Subcutaneous abdominal adipose tissue (tissue), 5 donors: ENCODE measurements around the gene P2RY2.

ENCODE experiments used
- H3K27ac ChIP-seq: one replicate; pipeline ENCODE4 v1.7.0; 2013; ENCODE audit warnings: low read depth, mild to moderate bottlenecking, inconsistent platforms, low read length, moderate library complexity
- H3K27me3 ChIP-seq, 5 donors: one replicate each; pipeline ENCODE4 v1.7.0; 2013; ENCODE audit warnings: low read length in 5 of 5, inconsistent platforms in 1 of 5; ENCODE audit not compliant: control insufficient read depth in 5 of 5, insufficient read depth in 4 of 5
- H3K36me3 ChIP-seq, 5 donors: one replicate each; pipeline ENCODE4 v1.7.0; 2013; ENCODE audit warnings: low read length in 5 of 5; ENCODE audit not compliant: control insufficient read depth in 5 of 5, insufficient read depth in 5 of 5
- H3K4me1 ChIP-seq, 5 donors: one replicate each; pipeline ENCODE4 v1.7.0; 2013; ENCODE audit warnings: low read length in 5 of 5, mild to moderate bottlenecking in 3 of 5, moderate library complexity in 1 of 5; ENCODE audit not compliant: control insufficient read depth in 5 of 5, insufficient read depth in 5 of 5
- H3K4me3 ChIP-seq, 5 donors: one replicate each; pipeline ENCODE4 v1.7.0; 2013; ENCODE audit warnings: low read length in 5 of 5, low read depth in 1 of 5
- H3K9ac ChIP-seq, 5 donors: one replicate each; pipeline ENCODE4 v1.7.0; 2013; ENCODE audit warnings: low read length in 5 of 5, mild to moderate bottlenecking in 4 of 5, moderate library complexity in 3 of 5
- H3K9me3 ChIP-seq, 5 donors: one replicate each; pipeline ENCODE4 v1.7.0; 2013; ENCODE audit warnings: low read length in 5 of 5; ENCODE audit not compliant: control insufficient read depth in 5 of 5
- donor health status: healthy.
- donor health status: healthy.
- donor health status: healthy.
- donor health status: healthy.
- donor health status: healthy.

P2RY2 gene

DNA sequence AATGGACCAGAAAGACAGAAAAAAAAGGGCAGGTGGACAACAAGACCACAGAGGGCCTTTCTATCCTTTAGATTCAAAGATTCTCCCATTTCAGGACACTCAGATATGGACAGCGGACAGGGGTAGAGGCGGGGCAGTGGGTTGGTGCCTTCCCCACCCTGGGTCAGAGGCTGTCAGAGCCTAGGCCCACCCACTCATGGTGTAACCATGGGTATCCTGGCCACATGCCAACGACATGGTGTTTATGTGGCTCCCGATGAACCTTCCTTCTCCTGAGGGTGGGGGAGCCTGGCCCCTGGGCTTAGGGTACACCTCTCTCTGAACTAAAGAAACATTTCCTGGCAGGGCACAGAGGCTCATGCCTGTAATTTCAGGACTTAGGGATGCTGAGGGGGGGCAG lies 14.3 kb upstream of the P2RY2 start:
- no peak overlapping the region for H3K9ac ChIP-seq
- no peaks in the 10 kb centered on the region for H3K9me3 ChIP-seq
- H3K4me1 ChIP-seq, result peaks cover 0 to 18% (median 13%) of the 10 kb centered on the region in 5 donors
- H3K4me3 ChIP-seq, result no peak overlapping the region
- no peak overlapping the region for H3K27ac ChIP-seq
- H3K27me3 ChIP-seq, result no peaks in the 10 kb centered on the region
- no peaks in the 10 kb centered on the region for H3K36me3 ChIP-seq

DNA sequence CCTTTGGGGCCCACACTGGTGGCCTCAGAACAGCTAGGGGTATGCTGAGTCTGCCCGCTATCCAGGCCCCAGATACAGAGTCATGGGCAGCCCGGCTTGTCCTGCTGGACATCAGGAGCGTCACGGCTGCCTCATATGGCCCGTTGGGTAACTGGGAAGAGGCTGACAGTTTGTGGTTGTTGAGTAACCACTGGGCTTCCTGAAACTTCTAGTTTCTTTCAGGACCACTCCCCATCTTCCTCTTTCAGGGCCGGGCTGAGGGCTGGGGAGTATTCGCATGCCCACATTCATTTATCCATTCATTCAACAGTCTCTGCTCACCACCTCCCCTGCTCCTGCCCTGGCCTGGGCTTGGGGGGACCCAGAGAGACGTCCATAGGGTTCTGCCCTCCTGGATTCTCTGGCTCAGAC lies 13.4 kb upstream of the P2RY2 start:
- no peaks in the 10 kb centered on the region for H3K36me3 ChIP-seq
- no peak overlapping the region for H3K9ac ChIP-seq
- no peaks in the 10 kb centered on the region for H3K9me3 ChIP-seq
- H3K4me1 ChIP-seq, result peaks cover 0 to 18% (median 13%) of the 10 kb centered on the region in 5 donors
- H3K4me3 ChIP-seq, result no peak overlapping the region
- H3K27me3 ChIP-seq, result no peaks in the 10 kb centered on the region
- H3K27ac ChIP-seq, result no peak overlapping the region

DNA sequence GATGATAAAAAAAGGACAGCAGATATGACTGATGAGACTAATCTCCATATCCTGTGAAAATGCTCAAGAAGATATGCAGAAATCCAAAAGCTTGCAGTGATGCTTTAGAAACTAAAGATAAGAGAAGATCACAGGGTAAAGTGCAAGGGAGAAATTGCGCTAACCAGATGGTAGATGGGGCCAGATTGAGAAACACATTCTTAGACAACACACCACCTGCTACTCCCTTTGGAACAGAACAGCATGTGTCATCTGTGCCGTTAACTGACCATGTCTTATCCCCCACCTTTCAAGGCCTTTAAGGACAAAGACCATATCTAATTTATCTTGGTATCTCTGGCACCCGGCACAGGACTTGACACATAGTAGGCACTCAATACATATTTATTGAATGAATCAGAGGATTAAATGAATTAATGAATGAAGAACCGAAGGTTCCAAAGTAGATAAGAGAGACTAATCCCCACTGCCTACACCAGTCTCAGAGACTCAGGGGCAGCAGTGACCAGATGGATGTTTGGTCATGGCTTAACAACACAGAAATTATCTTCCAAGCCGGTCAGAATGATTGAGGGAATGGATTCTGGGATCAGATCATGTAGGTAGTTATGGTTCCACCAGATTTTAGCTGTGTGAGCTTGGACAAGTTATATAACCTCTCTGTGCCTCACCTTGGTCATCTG lies 12.3 kb upstream of the P2RY2 start:
- H3K36me3 ChIP-seq, result no peaks in the 10 kb centered on the region
- H3K9ac ChIP-seq, result no peak overlapping the region
- peaks cover 0 to 17% (median 12%) of the 10 kb centered on the region in 5 donors for H3K4me1 ChIP-seq
- H3K4me3 ChIP-seq, result no peak overlapping the region
- no peaks in the 10 kb centered on the region for H3K9me3 ChIP-seq
- no peak overlapping the region for H3K27ac ChIP-seq
- H3K27me3 ChIP-seq, result no peaks in the 10 kb centered on the region

DNA sequence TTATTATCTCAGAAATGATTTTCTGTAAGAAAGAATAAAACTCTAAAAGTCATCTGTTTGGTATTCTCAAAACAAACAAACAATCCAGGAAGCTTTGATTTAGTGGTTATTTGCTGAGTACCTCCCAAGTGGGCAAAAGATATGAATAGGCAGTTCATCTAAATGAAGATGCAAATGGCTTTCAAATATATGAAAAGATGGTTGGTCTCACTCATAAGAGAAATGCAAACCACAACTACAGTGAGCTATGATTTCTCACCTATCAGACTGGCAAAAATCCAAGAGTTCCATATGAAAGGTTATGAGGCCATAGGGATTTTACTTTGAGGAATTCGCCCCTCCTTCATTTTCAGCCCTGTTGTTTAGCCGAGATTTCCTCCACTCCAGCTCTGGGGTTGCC lies 11.3 kb upstream of the P2RY2 start:
- Histone ChIP-seq H3K9me3 (no peaks in the 10 kb centered on the region), H3K27ac (no peak overlapping the region), H3K4me3 (no peak overlapping the region), H3K9ac (no peak overlapping the region), H3K4me1 (peaks cover 0 to 10% (median 2%) of the 10 kb centered on the region in 5 donors), H3K36me3 (no peaks in the 10 kb centered on the region), H3K27me3 (no peaks in the 10 kb centered on the region)

DNA sequence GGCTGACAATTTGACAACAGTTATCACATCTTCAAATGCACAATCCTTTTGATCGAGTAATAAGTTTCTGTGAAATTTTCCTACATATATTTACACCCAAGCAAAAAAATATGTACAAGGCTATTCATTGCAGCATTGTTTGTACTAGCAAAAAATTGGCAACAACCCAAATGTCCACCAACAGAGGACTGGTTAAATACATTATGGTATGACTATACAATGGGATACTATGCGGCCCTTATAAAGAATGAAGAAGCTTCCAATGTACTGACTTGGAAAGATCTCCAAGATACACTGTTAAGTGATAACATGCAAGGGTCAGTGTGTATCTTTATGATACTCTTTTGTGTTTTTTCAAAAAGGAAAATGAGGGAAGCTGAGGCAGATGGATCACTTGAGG lies 8.2 kb upstream of the P2RY2 start:
- Histone ChIP-seq H3K27ac (no peak overlapping the region), H3K36me3 (no peaks in the 10 kb centered on the region), H3K27me3 (no peaks in the 10 kb centered on the region), H3K4me1 (peaks cover 0 to 5% (median 0%) of the 10 kb centered on the region in 5 donors), H3K4me3 (no peak overlapping the region), H3K9me3 (no peaks in the 10 kb centered on the region), H3K9ac (no peak overlapping the region)

DNA sequence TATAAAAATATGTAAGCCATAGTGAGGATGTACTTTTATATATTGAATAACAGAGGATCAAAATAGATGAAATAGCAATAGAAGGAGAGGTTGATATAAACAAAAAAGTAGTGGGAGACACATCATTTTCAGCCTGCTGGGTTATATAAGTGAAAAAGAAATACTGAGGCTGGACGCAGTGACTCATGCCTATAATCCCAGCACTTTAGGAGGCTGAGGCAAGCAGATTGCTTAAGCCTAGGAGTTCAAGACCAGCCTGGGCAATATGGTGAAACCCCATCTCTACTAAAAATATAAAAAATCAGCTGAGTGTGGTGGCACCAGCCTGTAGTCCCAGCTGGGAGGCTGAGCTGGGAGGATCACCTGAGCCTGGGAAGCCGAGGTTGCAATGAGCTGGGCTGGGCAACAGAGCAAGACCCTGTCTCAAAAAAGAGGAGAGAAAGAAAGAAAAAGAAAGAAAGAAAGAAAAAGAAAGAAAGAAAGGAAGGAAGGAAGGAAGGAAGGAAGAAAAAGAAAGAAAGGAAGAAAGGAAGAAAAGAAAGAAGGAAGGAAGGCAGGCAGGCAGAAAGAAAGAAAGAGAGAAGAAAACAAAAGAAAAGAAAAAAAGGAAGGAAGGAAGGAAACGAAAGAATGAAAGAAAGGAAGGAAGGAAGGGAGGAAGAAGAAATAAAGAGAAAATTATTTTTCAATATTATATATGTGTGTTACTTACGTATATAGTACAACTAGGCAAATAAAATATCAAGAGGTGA lies 7.0 kb upstream of the P2RY2 start:
- H3K36me3 ChIP-seq, result no peaks in the 10 kb centered on the region
- no peaks in the 10 kb centered on the region for H3K27me3 ChIP-seq
- H3K9me3 ChIP-seq, result no peaks in the 10 kb centered on the region
- no peak overlapping the region for H3K27ac ChIP-seq
- H3K4me1 ChIP-seq, result peaks cover 0 to 4% (median 0%) of the 10 kb centered on the region in 5 donors
- no peak overlapping the region for H3K4me3 ChIP-seq
- no peak overlapping the region for H3K9ac ChIP-seq

DNA sequence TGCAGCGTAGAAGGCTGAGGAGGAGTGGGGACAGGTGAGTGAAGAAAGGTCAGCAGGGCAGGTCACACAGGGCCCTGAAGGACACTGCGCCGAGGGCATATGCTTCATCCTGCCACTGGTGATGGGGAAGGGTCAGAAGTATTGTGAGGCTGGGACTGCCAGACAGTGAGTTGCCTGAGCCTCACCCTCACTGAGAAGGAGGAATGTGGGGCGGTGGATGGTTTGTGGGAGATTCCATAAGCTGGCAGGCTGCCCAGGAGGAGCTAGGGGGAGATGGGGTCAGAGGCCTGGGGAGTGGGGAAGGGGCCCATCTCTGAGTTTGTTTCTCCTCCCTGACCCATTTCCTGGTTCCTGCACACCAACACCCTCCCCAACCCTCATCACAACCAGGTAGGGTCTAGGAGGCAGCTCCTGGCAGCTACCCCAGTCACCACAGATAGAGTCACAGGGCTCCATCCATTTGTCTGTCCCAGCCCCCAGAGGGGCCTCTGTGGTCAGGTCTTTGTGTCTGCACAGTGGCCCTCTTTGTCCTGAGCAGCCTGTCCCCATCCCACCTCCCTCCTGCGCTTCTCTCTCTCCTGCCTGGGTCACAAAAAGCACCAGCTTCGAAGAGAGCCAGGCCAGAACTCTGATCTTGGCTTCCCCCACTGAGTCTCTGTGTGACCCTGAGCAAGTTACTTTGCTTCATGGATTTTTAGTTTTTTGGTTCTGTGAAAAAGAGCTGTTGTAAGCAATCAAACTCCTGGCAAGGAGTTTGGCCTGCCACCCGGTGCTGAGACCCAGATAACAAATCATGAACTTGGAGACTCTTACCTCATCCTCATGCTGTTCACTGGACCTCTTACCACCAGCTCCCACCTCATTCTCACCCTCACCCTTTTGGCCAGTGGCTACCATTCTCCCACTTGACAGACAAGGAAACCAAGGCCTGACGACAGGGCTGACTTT lies 4.6 kb upstream of the P2RY2 start:
- Histone ChIP-seq H3K9ac (no peak overlapping the region), H3K27me3 (peaks cover 0 to 1% (median 0%) of the 10 kb centered on the region in 5 donors), H3K4me3 (no peak overlapping the region), H3K27ac (no peak overlapping the region), H3K9me3 (no peaks in the 10 kb centered on the region), H3K36me3 (no peaks in the 10 kb centered on the region), H3K4me1 (peaks cover 0 to 21% (median 11%) of the 10 kb centered on the region in 5 donors)

DNA sequence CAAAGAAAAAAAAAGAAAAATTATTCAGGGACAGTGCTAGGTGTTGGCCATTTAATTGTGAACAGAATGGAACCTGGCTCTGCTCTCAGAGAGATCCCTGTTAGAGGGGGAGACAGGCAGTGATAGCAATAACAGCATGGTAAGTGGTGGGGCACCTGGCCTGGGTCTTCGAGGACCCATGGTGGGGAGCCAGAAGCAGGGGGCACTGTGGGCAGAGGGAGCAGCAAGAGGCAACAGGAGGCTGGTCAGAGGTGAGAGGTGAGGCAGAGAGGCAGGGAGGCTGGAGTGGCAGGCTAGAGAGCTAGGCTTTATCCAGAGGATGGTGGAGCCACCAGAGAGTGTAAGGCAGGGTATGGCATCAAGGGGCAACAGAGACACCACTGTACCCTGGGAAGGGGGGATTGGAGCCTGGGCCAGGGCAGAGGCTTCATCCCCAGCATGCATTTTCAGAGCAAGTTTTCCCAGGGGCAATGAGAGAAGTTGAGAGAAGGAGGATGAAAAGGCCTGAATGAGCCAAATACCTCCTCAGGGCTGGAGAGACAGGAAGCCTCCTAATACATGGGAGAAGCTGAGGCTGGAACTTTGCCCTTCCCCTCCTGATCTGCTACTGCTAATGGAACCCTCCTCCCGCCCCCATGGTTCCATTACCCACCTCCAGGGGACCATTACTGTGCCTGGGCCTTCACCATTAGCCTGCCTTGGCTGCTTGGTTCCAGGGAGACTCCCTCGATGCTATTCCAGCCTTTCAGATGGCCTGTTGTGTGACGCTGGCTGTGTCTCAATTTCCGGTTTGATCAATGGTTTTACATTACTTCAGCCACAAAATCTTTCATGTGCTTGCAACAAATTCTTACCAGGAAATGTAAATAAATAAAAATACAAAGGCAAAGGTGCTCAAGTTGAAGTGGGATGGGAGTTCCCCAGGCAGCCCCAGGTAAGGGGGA lies 2.6 kb upstream of the P2RY2 start:
- H3K27me3 ChIP-seq, result peaks cover 0 to 10% (median 0%) of the 10 kb centered on the region in 5 donors
- no peaks in the 10 kb centered on the region for H3K36me3 ChIP-seq
- H3K4me3 ChIP-seq, result no peak overlapping the region
- no peak overlapping the region for H3K27ac ChIP-seq
- no peaks in the 10 kb centered on the region for H3K9me3 ChIP-seq
- H3K4me1 ChIP-seq, result peaks cover 0 to 25% (median 15%) of the 10 kb centered on the region in 5 donors
- H3K9ac ChIP-seq, result no peak overlapping the region

DNA sequence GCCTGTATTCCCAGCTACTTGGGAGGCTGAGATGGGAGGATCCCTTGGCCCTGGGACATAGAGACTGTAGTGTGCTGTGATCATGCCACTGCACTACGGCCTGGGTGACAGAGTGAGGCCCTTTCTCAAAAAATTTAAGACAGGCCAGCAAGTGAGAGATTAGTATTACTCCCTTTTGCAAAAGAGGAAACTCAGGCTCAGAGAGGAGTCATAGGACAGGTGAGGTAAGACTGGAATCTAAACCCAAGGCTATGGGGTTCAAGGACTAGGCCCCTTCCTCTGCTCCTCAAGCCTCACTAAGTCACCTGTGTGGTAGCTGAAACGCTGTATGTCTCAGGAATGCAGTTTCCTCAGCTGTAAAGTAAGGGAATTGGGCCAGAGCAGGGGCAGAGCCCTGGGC lies 1.6 kb upstream of the P2RY2 start:
- no peaks in the 10 kb centered on the region for H3K36me3 ChIP-seq
- peaks cover 0 to 25% (median 15%) of the 10 kb centered on the region in 5 donors for H3K4me1 ChIP-seq
- no peak overlapping the region for H3K4me3 ChIP-seq
- H3K9ac ChIP-seq, result no peak overlapping the region
- H3K27ac ChIP-seq, result no peak overlapping the region
- H3K9me3 ChIP-seq, result no peaks in the 10 kb centered on the region
- peaks cover 0 to 10% (median 0%) of the 10 kb centered on the region in 5 donors for H3K27me3 ChIP-seq
